Stomach (tissue), 4 donors: ENCODE results near the gene MYO1E.

Source experiments
- POLR2A ChIP-seq, 4 donors: fragments of 450-650 bp; IDR thresholded peaks; one replicate each; pipeline ENCODE4 v1.6.1; 2016; ENCODE audit warnings: antibody characterized with exemption in 4 of 4, control low read depth in 2 of 4, mild to moderate bottlenecking in 1 of 4, moderate library complexity in 1 of 4
- POLR2AphosphoS5 ChIP-seq, 3 donors: sonication (generic); formaldehyde crosslinking; IDR thresholded peaks; one replicate each; pipeline ENCODE4 v1.6.1; 2016; ENCODE audit warnings: antibody characterized with exemption in 3 of 3
- TF ChIP-seq, protein P1 (sequence below), 7 experiments: fragments of 450-650 bp in 4 of 7; fragments of 200-600 bp in 3 of 7; sonication (generic) in 3 of 7; IDR thresholded peaks; one replicate each; pipeline ENCODE4 v1.5.1; 2016 to 2019; ENCODE audit warnings: antibody characterized with exemption in 7 of 7, control low read depth in 2 of 7, mild to moderate bottlenecking in 1 of 7

DNA sequence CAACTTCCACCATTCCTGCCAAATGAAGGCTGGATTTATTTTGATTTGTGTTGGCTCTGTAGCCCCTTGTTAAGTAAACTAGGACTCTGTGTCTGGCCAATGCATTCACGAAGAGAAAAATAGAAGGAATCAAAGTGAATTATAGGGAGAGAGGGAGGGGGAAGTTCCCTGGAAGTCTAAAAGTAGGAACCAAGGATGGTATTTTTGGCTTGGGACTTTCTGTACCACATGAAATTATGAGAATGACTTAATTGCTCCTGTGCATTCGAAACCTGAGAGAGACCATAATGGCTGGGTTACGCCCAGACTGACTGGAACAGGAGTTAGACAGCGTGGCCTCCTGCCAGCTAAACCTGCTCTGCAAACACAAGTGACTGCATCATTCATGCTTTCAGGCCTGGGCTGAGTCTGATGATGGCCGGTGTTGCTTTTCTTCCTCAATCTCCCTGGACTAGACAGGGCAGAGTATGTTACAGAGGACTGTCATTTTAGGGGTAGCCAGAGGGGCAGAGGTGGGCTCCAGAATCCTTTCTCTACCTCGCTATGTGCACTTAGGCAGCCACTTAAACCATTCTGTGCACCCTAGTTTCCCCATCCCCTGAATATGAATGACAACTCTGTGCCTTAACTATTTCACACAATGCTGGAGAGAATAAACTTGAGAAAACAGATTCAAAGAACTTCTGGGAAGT is 58.9 kb downstream of the MYO1E start:
- TF ChIP-seq, protein P1, sequence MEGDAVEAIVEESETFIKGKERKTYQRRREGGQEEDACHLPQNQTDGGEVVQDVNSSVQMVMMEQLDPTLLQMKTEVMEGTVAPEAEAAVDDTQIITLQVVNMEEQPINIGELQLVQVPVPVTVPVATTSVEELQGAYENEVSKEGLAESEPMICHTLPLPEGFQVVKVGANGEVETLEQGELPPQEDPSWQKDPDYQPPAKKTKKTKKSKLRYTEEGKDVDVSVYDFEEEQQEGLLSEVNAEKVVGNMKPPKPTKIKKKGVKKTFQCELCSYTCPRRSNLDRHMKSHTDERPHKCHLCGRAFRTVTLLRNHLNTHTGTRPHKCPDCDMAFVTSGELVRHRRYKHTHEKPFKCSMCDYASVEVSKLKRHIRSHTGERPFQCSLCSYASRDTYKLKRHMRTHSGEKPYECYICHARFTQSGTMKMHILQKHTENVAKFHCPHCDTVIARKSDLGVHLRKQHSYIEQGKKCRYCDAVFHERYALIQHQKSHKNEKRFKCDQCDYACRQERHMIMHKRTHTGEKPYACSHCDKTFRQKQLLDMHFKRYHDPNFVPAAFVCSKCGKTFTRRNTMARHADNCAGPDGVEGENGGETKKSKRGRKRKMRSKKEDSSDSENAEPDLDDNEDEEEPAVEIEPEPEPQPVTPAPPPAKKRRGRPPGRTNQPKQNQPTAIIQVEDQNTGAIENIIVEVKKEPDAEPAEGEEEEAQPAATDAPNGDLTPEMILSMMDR (IDR thresholded peaks at IDR 0.05) = no peak
- TF ChIP-seq POLR2A (IDR thresholded peaks at IDR 0.05) (no peak), POLR2AphosphoS5 (IDR thresholded peaks at IDR 0.05) (peak; percentile 5 to 80 (median 62))
